ENCODE results near the gene SLC4A7.
"Not testable (repeated sequence)": the region's sequence is repeated elsewhere in the genome, so short reads cannot be mapped to it uniquely, and the experiment has no call there.

SLC4A7 gene

GRCh38 chr3:27487383-27487782 is 3.2 kb upstream of the SLC4A7 start:
- DNase-seq (ENCODE audit: low read depth), result no peak

GRCh38 chr3:27486336-27486735 is 2.2 kb upstream of the SLC4A7 start:
- no peak for DNase-seq (ENCODE audit: low read depth)

GRCh38 chr3:27485866-27486265 is 1.7 kb upstream of the SLC4A7 start:
- no peak for DNase-seq (ENCODE audit: low read depth)

- peak; percentile 3 for DNase-seq (ENCODE audit: low read depth)
These were observed 818 bp downstream of the SLC4A7 start for GRCh38 chr3:27483117-27484014.

GRCh38 chr3:27479806-27480543 is 4.2 kb downstream of the SLC4A7 start:
- no peak for DNase-seq (ENCODE audit: low read depth)

GRCh38 chr3:27471923-27472550 is 12.1 kb downstream of the SLC4A7 start:
- DNase-seq (ENCODE audit: low read depth), result no peak

GRCh38 chr3:27468283-27468886 is 15.8 kb downstream of the SLC4A7 start:
- DNase-seq (ENCODE audit: low read depth), result no peak

- DNase-seq (ENCODE audit: low read depth), result no peak
These were observed 16.6 kb downstream of the SLC4A7 start for GRCh38 chr3:27467545-27467944.

GRCh38 chr3:27464646-27465045 is 19.5 kb downstream of the SLC4A7 start:
- DNase-seq (ENCODE audit: low read depth), result no peak

- no peak for DNase-seq (ENCODE audit: low read depth)
These were observed 22.0 kb downstream of the SLC4A7 start for GRCh38 chr3:27462228-27462627.

- no peak for DNase-seq (ENCODE audit: low read depth)
These were observed 25.3 kb downstream of the SLC4A7 start for GRCh38 chr3:27458929-27459328.

GRCh38 chr3:27456554-27456953 is 27.6 kb downstream of the SLC4A7 start:
- no peak for DNase-seq (ENCODE audit: low read depth)

GRCh38 chr3:27454914-27455313 is 29.3 kb downstream of the SLC4A7 start:
- DNase-seq (ENCODE audit: low read depth), result no peak

GRCh38 chr3:27454461-27454860 is 29.7 kb downstream of the SLC4A7 start:
- no peak for DNase-seq (ENCODE audit: low read depth)

GRCh38 chr3:27452368-27453090 is 31.7 kb downstream of the SLC4A7 start:
- no peak for DNase-seq (ENCODE audit: low read depth)

- no peak for DNase-seq (ENCODE audit: low read depth)
These were observed 32.3 kb downstream of the SLC4A7 start for GRCh38 chr3:27451842-27452241.

GRCh38 chr3:27451251-27451650 is 32.9 kb downstream of the SLC4A7 start:
- DNase-seq (ENCODE audit: low read depth), result no peak

- DNase-seq (ENCODE audit: low read depth), result no peak
These were observed 34.5 kb downstream of the SLC4A7 start for GRCh38 chr3:27449530-27450150.

- not testable (repeated sequence) for DNase-seq (ENCODE audit: low read depth)
These were observed 41.2 kb downstream of the SLC4A7 start for GRCh38 chr3:27442995-27443394.

GRCh38 chr3:27438352-27438751 is 45.8 kb downstream of the SLC4A7 start:
- DNase-seq (ENCODE audit: low read depth), result not testable (repeated sequence)

- DNase-seq (ENCODE audit: low read depth), result no peak
These were observed 53.1 kb downstream of the SLC4A7 start for GRCh38 chr3:27431116-27431515.

Measured in stimulated activated CD8-positive, alpha-beta memory T cell treated with anti-CD3 and anti-CD28 coated beads, Interleukin-7, amount 100 ng/mL, for 24 hours (primary cell).